Karpas-422 (cell line): Measurements from ENCODE around the gene SHB. TPM values are rescaled to one million over a fixed set of nuclear protein-coding genes. Genes with fewer than 3 reads are reported as not detected.

Source experiments
- DNase-seq: peaks from one replicate; pipeline ENCODE4 v3.0.0-alpha.2; 2015
- H2AFZ ChIP-seq: fragments of 200-600 bp; sonication (generic); 2 replicates; pipeline ENCODE4 v1.6.1; 2014; ENCODE audit warnings: antibody characterized with exemption, low read length, mixed read lengths
- H3K27ac ChIP-seq: fragments of 200-600 bp; sonication (generic); 2 replicates; pipeline ENCODE4 v1.5.1; 2014; ENCODE audit warnings: mild to moderate bottlenecking, low read length, moderate library complexity
- H3K27me3 ChIP-seq: fragments of 200-600 bp; sonication (generic); 2 replicates; pipeline ENCODE4 v1.6.1; 2014; ENCODE audit warnings: low read length, mixed read lengths
- H3K36me3 ChIP-seq: fragments of 200-600 bp; sonication (generic); 2 replicates; pipeline ENCODE4 v1.6.1; 2014; ENCODE audit warnings: low read length, mixed read lengths; ENCODE audit not compliant: insufficient read depth
- H3K4me1 ChIP-seq: fragments of 200-600 bp; sonication (generic); 2 replicates; pipeline ENCODE4 v1.6.1; 2014; ENCODE audit warnings: mild to moderate bottlenecking, low read length, mixed read lengths
- H3K4me2 ChIP-seq: fragments of 200-600 bp; sonication (generic); 2 replicates; pipeline ENCODE4 v1.6.1; 2014; ENCODE audit warnings: low read length, low read depth, mild to moderate bottlenecking; ENCODE audit not compliant: poor library complexity, severe bottlenecking
- H3K4me3 ChIP-seq: fragments of 200-600 bp; sonication (generic); 2 replicates; pipeline ENCODE4 v1.5.1; 2014; ENCODE audit warnings: mild to moderate bottlenecking, antibody characterized with exemption, low read length, mixed read lengths
- H3K79me2 ChIP-seq: fragments of 200-600 bp; sonication (generic); 2 replicates; pipeline ENCODE4 v1.6.1; 2014; ENCODE audit warnings: mild to moderate bottlenecking, low read length, mixed read lengths
- H3K9ac ChIP-seq: fragments of 200-600 bp; sonication (generic); 2 replicates; pipeline ENCODE4 v1.6.0; 2014; ENCODE audit warnings: low read length
- H3K9me2 ChIP-seq: fragments of 200-600 bp; sonication (generic), shearing (Covaris generic); replicated peaks from 2 replicates; pipeline ENCODE4 v1.6.0; 2014; ENCODE audit warnings: mild to moderate bottlenecking, low read length, moderate library complexity; ENCODE audit not compliant: insufficient read depth
- H3K9me3 ChIP-seq: fragments of 300-700, 200-600 bp; sonication (generic); 2 replicates; pipeline ENCODE4 v1.6.1; 2014; ENCODE audit warnings: low read length, mixed read lengths
- H4K20me1 ChIP-seq: fragments of 200-600 bp; sonication (generic); 2 replicates; pipeline ENCODE4 v1.6.1; 2014; ENCODE audit warnings: mild to moderate bottlenecking, antibody characterized with exemption, low read length, low read depth; ENCODE audit not compliant: insufficient read depth
- total RNA-seq: library from RNA; depleted of rRNA; stranded (reverse); fragments of >200 nt; shearing (Covaris generic); gene quantifications from 2 replicates; pipeline ENCODE4 v1.2.3, GENCODE V29; 2014; ENCODE audit warnings: low replicate concordance

SHB gene
- total RNA-seq, 1 experiment from 2014 or later: 27.1 TPM

DNA sequence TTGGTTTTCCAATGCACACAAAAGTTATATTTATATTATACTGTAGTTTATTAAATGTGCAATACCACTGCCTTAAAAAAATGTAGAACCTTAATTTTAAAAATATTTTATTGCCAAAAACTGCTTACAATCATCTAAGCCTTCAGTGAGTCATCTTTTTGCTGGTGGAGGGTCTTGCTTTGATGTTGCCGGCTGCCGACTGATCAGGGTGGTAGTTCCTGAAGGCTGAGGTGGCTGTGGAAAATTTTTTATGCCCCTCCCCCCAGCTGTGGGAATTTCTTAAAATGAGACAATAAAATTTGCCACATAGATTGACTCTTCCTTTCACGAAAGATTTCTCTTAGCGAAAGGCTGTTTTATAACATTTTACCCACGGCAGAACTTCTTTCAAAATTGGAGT, 89.2 kb downstream of the SHB start:
- no peak overlapping the region for H3K9ac ChIP-seq
- no peaks in the 10 kb centered on the region; the same call in 1 of the 2 replicates for H4K20me1 ChIP-seq
- no peak overlapping the region for H3K4me3 ChIP-seq

GRCh38 chr9:37978983-37979382, 90.0 kb downstream of the SHB start:
- H2AFZ ChIP-seq: no peak overlapping the region
- no peaks in the 10 kb centered on the region for H3K27me3 ChIP-seq
- H3K9me2 ChIP-seq: no peaks in the 10 kb centered on the region

More for the DNA sequence above, 89.2 kb downstream of the SHB start:
- Histone ChIP-seq H3K4me2 (no peak overlapping the region), H3K27me3 (no peaks in the 10 kb centered on the region), H3K36me3 (peaks cover 7% of the 10 kb centered on the region), H3K9me3 (no peaks in the 10 kb centered on the region), H3K79me2 (peaks cover 32% of the 10 kb centered on the region), H3K4me1 (peaks cover 12% of the 10 kb centered on the region), H3K9me2 (no peaks in the 10 kb centered on the region), H3K27ac (no peak overlapping the region), H2AFZ (no peak overlapping the region)
- DNase-seq: no peak

DNA sequence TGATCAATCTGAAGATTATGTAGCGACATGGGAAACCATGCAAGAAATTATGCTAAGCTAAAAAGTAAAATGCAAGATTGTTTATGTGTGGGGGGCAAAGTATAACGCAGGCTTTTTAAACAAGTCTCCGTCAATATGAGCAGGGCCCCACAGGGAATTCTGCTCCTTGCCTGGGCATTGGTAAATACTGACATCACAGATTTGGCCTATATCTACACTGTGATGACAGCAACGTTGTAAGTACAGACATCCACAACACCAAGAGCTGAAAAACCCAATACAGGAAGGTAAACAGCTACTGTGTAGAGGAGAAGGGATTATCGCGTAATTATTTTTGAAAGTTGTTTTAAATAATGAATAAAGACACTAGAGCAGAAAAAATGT, 90.6 kb downstream of the SHB start:
- peaks cover 7% of the 10 kb centered on the region; the same call in 1 of the 2 replicates for H3K36me3 ChIP-seq
- no peaks in the 10 kb centered on the region for H3K27me3 ChIP-seq
- no peak for DNase-seq
- H3K9ac ChIP-seq: no peak overlapping the region
- no peaks in the 10 kb centered on the region for H4K20me1 ChIP-seq
- no peaks in the 10 kb centered on the region for H3K9me3 ChIP-seq
- H3K27ac ChIP-seq: no peak overlapping the region
- no peak overlapping the region for H2AFZ ChIP-seq
- no peak overlapping the region for H3K4me3 ChIP-seq
- no peaks in the 10 kb centered on the region for H3K9me2 ChIP-seq
- H3K4me2 ChIP-seq: no peak overlapping the region
- H3K79me2 ChIP-seq: peaks cover 22% of the 10 kb centered on the region
- peaks cover 12% of the 10 kb centered on the region for H3K4me1 ChIP-seq

More at GRCh38 chr9:37978983-37979382, 90.0 kb downstream of the SHB start:
- Histone ChIP-seq H3K4me1 (peaks cover 12% of the 10 kb centered on the region), H3K27ac (no peak overlapping the region), H3K4me2 (no peak overlapping the region), H3K79me2 (peaks cover 26% of the 10 kb centered on the region), H3K36me3 (peaks cover 7% of the 10 kb centered on the region), H3K9ac (no peak overlapping the region), H3K4me3 (no peak overlapping the region), H3K9me3 (no peaks in the 10 kb centered on the region), H4K20me1 (no peaks in the 10 kb centered on the region)
- DNase-seq: no peak

- Histone ChIP-seq H3K9ac (no peak overlapping the region), H3K4me2 (no peak overlapping the region), H4K20me1 (no peaks in the 10 kb centered on the region), H3K79me2 (peaks cover 22% of the 10 kb centered on the region), H3K9me3 (no peaks in the 10 kb centered on the region), H2AFZ (no peak overlapping the region), H3K27ac (no peak overlapping the region), H3K4me1 (peaks cover 12% of the 10 kb centered on the region), H3K36me3 (peaks cover 7% of the 10 kb centered on the region; the same call in 1 of the 2 replicates), H3K4me3 (no peak overlapping the region), H3K27me3 (no peaks in the 10 kb centered on the region), H3K9me2 (no peaks in the 10 kb centered on the region)
- DNase-seq: no peak
These were observed 91.1 kb downstream of the SHB start for GRCh38 chr9:37977851-37978480.

- H3K27ac ChIP-seq: no peak overlapping the region
- H2AFZ ChIP-seq: no peak overlapping the region
- H3K4me2 ChIP-seq: no peak overlapping the region
- no peaks in the 10 kb centered on the region for H3K27me3 ChIP-seq
- peaks cover 22% of the 10 kb centered on the region for H3K79me2 ChIP-seq
- H3K9me3 ChIP-seq: no peaks in the 10 kb centered on the region
- H3K36me3 ChIP-seq: peaks cover 7% of the 10 kb centered on the region; the same call in 1 of the 2 replicates
- H4K20me1 ChIP-seq: no peaks in the 10 kb centered on the region
- no peak for DNase-seq
- peaks cover 19% of the 10 kb centered on the region for H3K4me1 ChIP-seq
- no peak overlapping the region for H3K9ac ChIP-seq
- no peaks in the 10 kb centered on the region for H3K9me2 ChIP-seq
- H3K4me3 ChIP-seq: no peak overlapping the region
These were observed 92.1 kb downstream of the SHB start for GRCh38 chr9:37976714-37977477.

GRCh38 chr9:37975639-37976038, 93.4 kb downstream of the SHB start:
- H2AFZ ChIP-seq: no peak overlapping the region
- no peaks in the 10 kb centered on the region; the same call in 1 of the 2 replicates for H4K20me1 ChIP-seq
- no peak overlapping the region for H3K4me3 ChIP-seq
- H3K27me3 ChIP-seq: no peaks in the 10 kb centered on the region
- no peak overlapping the region for H3K4me2 ChIP-seq
- no peak overlapping the region for H3K9ac ChIP-seq
- peaks cover 25% of the 10 kb centered on the region for H3K4me1 ChIP-seq
- no peaks in the 10 kb centered on the region for H3K9me2 ChIP-seq
- no peaks in the 10 kb centered on the region for H3K9me3 ChIP-seq
- no peak for DNase-seq
- H3K27ac ChIP-seq: no peak overlapping the region
- peaks cover 7% of the 10 kb centered on the region; the same call in 1 of the 2 replicates for H3K36me3 ChIP-seq
- H3K79me2 ChIP-seq: peaks cover 30% of the 10 kb centered on the region

DNA sequence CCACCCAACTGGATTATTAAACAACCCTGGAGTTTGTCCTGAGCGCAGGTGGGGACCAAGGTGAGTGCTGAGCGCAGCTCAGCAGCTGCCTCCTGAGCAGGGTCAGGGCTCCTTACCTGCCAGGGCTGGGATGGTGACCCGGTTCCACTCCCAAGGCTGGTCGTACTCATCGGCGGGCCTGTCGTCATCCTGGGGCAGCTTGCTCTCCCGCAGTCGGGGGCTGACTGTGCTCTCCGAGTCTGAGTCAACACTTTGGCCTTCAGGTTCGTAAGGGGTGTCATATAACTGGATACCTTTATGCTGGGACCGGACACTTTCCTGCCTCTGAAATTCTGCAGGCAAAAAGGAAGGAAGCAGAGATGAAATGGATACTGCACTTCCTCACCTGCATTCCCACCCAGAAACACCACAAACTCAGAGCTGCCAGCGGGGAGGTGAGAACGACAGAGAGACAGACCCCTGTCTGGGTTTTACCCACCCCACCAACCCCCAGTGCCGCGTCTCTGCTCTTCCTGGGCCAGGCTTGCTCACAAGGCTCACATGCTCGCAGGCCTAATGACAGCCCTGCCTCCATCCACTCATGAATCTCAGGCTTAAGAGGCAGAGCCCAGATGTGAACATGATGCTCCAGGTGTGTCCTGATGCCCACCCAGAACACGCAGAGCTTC, 94.4 kb downstream of the SHB start:
- Histone ChIP-seq H3K9me2 (no peaks in the 10 kb centered on the region), H3K27ac (no peak overlapping the region), H3K4me3 (no peak overlapping the region), H3K4me1 (peaks cover 29% of the 10 kb centered on the region), H3K27me3 (no peaks in the 10 kb centered on the region), H4K20me1 (no peaks in the 10 kb centered on the region; the same call in 1 of the 2 replicates), H3K79me2 (peaks cover 26% of the 10 kb centered on the region), H3K9ac (no peak overlapping the region), H3K36me3 (peaks cover 7% of the 10 kb centered on the region; the same call in 1 of the 2 replicates), H3K9me3 (no peaks in the 10 kb centered on the region), H3K4me2 (no peak overlapping the region), H2AFZ (no peak overlapping the region)
- DNase-seq: no peak

- Histone ChIP-seq H3K27ac (no peak overlapping the region), H3K36me3 (no peaks in the 10 kb centered on the region), H3K9ac (no peak overlapping the region), H2AFZ (no peak overlapping the region), H3K9me3 (no peaks in the 10 kb centered on the region), H3K4me2 (no peak overlapping the region), H3K79me2 (peaks cover 12% of the 10 kb centered on the region), H3K9me2 (no peaks in the 10 kb centered on the region), H3K4me3 (no peak overlapping the region), H4K20me1 (no peaks in the 10 kb centered on the region; the same call in 1 of the 2 replicates), H3K27me3 (no peaks in the 10 kb centered on the region), H3K4me1 (peaks cover 47% of the 10 kb centered on the region)
- no peak for DNase-seq
These were observed 96.6 kb downstream of the SHB start for GRCh38 chr9:37972351-37972848.
